ENCODE measurements around the gene ACAA2.

Gene ACAA2

DNA sequence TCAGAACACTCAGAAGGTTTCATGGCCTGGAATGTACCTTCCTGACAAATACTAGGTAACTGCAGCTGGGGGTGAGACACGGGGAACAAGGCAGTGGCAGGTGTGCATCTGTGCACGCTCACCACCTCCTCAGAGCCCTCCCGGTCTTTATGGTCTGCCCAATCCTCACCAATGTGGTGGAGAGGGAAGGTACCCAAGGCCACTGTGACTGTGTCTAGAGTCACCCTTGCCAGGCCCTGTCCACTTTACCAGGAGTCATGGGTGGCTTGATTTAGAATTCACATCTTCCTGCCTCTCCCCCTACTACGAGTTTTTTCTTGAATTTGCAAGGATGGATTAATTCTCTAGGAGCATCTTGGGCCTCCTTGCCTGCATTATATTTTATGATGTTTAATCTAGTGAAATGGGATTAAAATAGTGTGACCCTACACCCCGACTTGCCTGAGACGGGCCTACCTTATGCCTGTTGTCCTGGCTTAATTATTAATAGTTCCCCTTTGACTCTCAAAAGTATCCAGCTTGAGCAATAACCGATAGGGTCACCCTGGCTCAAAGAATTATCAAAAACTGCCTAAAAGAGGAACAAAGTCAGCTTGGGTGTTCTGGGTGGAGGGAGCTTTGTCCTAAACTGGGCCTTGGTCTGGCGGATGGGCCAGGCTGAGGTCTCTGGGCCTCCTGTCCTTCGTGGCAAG lies 56.5 kb downstream of the ACAA2 start:
- no peak overlapping the region for H3K27ac ChIP-seq
- TF ChIP-seq, protein P1, sequence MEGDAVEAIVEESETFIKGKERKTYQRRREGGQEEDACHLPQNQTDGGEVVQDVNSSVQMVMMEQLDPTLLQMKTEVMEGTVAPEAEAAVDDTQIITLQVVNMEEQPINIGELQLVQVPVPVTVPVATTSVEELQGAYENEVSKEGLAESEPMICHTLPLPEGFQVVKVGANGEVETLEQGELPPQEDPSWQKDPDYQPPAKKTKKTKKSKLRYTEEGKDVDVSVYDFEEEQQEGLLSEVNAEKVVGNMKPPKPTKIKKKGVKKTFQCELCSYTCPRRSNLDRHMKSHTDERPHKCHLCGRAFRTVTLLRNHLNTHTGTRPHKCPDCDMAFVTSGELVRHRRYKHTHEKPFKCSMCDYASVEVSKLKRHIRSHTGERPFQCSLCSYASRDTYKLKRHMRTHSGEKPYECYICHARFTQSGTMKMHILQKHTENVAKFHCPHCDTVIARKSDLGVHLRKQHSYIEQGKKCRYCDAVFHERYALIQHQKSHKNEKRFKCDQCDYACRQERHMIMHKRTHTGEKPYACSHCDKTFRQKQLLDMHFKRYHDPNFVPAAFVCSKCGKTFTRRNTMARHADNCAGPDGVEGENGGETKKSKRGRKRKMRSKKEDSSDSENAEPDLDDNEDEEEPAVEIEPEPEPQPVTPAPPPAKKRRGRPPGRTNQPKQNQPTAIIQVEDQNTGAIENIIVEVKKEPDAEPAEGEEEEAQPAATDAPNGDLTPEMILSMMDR (conservative IDR thresholded peaks at IDR 0.05), result no peak

DNA sequence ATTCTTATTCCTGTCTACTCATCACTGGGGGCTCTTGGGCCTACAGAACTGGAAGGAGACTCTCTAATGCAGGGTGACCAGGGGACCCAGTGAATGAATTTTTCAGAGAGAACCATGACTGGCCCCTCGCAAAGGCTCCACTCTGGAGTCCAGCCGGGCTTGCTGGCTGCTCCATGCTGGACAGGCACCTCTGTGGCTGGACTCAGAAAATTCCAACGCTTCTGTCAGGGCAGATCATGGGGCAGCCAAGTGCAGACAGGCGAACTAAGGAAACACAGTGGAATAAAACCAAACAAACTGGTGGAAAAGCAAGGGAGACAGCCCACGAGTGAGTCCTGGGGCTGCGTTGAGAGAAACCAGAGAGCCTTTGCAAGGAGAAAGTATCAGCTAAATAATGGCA lies 57.2 kb downstream of the ACAA2 start:
- TF ChIP-seq, protein P1 (conservative IDR thresholded peaks at IDR 0.05), result no peak
- H3K27ac ChIP-seq, result no peak overlapping the region

DNA sequence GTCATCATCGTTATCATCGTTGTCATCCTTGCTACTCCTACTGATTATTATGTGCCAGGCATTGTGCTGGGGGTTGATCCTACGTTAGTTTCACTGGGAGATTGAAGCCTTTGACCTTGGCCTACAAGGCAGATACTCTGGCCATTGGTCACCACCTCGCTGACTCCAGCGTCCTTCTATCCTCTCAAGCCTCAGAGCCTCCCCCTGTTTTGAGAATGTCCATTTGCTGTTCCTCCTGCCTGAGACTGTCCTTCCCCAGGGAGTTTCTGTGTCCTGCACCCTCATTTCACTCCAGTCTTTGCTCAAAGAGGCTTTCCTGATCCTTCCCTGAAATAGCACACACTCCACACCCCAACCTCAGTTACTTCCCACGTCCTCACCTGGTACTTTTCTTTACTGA lies 57.8 kb downstream of the ACAA2 start:
- H3K27ac ChIP-seq, result no peak overlapping the region
- TF ChIP-seq, protein P1 (conservative IDR thresholded peaks at IDR 0.05), result no peak

DNA sequence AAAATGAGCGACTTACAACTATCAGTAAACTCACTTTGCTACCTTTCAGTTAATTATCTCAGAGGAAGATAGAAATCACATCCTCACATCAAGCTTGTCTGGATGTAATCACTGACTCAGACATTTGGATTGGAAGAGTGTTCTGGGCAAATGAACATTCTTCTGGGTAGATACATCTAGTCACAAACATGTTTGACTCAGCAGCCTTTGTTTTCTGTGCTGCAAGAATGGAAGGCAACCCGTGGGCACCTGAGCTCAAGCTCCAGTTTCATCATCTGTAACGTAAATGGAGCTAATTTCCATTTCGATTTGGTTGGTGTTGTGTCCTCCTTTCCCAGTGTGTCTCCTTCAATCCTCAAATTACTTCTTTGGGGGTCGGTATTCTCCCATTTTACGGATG lies 58.5 kb downstream of the ACAA2 start:
- H3K27ac ChIP-seq, result no peak overlapping the region
- TF ChIP-seq, protein P1 (conservative IDR thresholded peaks at IDR 0.05), result no peak

DNA sequence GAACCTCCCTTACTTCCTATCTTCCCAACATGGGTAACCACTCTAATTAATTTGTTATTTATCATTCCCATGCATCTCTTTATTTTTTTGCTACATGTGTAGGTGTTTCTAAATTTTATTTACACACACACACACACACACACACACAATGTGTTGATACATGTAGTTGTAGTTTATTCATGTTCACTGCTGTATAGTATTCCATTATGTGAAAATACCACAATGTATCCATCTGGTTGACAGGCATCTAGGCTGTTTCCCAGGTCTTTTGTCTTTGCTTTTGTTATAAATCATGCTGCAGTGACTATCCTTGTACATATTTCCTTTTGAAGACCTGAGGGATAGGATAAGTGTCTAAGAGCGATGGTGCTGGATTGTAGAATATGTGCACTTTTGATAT lies 59.7 kb downstream of the ACAA2 start:
- TF ChIP-seq, protein P1 (conservative IDR thresholded peaks at IDR 0.05), result no peak
- H3K27ac ChIP-seq, result no peak overlapping the region

DNA sequence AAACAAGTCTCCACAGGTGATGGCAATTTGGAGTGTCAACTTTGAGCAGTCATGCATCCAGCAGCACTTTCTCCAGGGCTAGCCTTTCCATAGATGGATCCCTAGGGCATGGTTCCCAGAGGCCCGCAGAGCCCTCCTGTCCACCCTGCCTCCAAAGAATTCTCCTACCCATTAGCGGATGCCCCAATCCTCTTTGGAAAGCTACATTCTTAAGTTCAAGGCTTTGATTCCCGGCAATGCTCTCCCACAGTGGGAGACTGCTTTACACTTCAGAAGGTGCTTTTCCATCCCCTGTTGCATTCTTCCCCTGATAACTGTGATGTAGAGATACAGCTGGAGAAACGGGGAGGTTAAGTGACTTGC lies 61.3 kb downstream of the ACAA2 start:
- no peak overlapping the region for H3K27ac ChIP-seq
- TF ChIP-seq, protein P1 (conservative IDR thresholded peaks at IDR 0.05), result no peak

DNA sequence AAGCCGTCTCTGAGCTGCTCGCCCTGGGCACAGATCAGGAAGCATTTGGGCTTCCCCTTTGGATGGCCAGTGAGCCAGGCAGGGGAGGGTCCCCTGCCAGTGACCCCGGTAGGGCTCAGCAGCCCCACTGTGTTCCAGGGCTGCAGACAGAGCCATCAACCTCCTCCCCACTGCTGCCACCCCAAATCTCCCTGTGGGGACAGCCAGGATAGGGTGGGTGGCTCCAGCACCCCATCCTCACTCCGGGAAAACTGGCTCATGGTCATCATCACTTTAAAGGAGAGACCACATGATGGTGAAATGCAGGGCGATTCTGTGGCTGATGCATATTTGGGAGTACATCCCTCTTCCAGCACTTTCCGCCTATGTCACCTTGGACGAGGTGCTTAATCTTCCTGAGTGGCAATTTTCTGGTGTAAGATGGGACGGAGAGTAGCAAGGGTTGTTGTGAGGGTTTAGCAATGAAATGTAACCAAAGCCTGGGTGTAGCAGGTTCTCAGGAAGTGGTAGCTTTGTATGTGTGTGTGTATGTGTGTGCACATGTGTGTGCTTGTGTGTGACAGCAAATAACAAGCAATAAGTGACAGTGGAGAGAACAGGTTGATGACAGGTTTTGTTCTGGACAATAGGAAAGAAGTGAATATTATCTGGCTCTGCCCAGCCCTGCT lies 61.8 kb downstream of the ACAA2 start:
- TF ChIP-seq, protein P1 (conservative IDR thresholded peaks at IDR 0.05), result no peak
- H3K27ac ChIP-seq, result no peak overlapping the region

Measured in VCaP (cell line).